ENCODE data around the gene ESR1.
"Not testable (repeated sequence)": the region's sequence is repeated elsewhere in the genome, so short reads cannot be mapped to it uniquely, and the experiment has no call there.

The ESR1 gene

GRCh38 chr6:152100183-152100618 is 292.7 kb downstream of the ESR1 start:
- DNase-seq = peak; percentile 93

GRCh38 chr6:152107973-152108372 is 300.5 kb downstream of the ESR1 start:
- no peak for DNase-seq

- peak; percentile 31 for DNase-seq
Measured at GRCh38 chr6:152110886-152111820, 303.7 kb downstream of the ESR1 start.

DNA sequence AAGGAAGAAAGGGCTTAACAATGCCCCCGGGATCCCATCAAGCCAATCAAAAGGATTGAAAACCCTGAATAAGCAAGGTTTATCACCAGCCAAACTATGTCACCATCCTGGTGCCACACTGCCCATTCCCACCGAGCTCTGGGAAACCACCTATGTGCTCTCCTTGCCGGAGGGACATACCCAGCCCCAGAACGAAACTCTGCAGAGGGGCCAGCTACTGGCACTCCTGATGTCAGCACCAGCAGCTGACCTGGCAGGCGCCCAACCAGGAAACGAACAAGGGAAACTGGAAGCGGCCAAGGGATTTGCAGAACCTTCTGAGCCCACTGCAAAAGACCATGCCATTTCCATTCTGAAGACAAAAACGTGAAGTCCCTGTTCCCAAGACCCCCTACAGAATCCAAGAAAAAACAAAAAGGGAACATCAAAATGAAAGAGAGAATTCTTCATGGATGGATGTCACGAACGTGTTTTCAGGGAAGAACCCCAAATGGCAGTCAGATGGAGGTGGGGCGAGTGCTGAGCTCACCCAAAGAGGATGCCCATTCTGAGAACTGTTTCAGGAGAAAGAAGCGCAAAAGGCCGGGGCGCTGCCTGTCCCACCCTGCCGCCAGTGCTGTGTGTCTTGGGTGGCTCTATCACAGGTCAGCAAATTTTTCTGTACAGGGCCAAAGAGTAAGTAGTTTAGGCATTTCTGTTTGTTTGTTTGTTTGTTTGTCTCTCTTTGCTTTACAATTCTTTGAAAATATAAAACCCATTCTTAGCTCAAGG is 305.2 kb downstream of the ESR1 start:
- DNase-seq = peak; percentile 91

DNA sequence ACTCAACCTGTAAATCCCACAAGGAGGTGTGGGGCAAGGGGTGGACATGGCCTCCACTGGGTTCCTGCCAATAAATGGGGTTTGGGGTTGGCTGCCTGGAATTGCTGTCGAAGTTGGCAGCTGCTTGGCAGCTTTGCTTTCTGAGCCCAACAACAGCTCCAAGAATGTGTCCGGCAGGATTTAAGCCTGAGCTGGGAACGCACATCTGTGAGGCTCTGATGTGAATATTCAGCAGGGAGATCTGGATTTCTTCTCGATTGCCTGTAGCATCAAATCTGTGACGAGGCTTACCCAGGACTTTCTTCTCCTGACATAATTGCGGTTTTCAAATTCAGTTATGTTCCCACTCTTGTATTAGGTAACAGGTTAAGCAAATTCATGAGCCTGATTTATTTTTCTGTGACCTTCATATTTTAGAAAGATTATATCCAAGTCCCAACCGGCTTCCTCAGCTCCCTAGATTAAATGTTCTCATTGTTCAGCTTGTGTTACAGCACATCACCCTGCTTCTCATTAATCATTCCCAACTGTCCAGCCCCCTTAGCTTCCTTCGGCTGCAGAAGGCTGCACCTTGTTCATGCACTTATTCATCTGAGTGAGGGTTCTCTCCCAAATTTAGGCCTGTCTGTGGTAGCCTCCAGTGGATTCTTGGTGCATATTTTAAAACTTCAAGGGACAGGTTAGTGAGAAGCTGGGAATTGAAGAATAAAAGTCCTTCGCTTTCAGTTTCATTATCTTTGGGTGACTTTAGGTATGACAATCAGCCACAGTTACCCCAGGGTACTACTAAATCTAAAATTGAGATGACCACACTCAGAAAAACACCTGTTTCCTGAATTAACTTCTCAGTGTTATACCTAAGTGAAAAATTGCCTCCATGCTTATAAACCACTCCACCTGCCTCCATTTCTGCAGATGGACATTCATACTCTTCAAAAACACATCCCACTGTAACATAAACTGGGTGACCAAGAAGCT is 310.0 kb downstream of the ESR1 start:
- no peak for DNase-seq

- no peak for DNase-seq
Measured at GRCh38 chr6:152118224-152118623, 310.7 kb downstream of the ESR1 start.

- DNase-seq = no peak
Measured at GRCh38 chr6:152118678-152119077, 311.2 kb downstream of the ESR1 start.

DNA sequence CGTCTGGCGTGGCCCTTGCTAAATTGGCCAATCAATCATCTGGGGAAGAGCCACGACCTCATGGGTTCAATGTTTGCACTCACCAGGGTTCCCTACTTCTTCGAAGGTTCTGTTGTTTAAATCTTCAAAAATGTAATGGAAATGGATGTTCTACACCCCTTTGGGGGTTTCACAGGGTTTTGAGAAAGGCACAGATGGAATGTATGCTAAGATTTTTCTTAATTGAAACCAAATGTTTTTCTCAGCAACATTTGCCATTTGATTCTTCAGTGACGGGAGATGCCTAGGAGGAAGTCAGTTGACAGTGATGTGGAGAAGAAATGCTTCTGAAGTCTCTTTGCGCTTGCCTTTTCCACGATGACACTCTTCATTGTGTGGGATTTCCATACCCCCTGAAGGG is 312.3 kb downstream of the ESR1 start:
- no peak for DNase-seq

DNA sequence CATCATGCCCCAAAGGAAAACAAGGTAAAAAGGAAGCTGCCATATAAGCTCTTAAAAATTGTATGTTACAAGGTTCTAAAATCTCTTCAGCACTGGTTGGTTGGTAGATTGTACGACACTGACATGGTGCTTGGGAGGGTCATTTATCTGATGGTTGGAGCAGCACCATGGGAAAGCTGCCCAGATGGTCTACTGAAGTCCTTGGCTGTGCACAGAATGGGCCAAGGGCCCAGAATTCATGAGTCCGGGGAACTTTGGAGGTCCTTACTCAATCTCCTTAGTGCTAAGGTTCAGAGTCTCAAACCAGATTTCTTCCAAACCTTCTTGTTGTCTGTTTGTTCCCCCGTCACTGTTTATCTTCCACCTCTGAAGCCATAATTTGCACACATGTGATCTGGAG is 314.4 kb downstream of the ESR1 start:
- no peak for DNase-seq

GRCh38 chr6:152122434-152122833 is 315.0 kb downstream of the ESR1 start:
- DNase-seq = no peak

GRCh38 chr6:152123076-152123475 is 315.6 kb downstream of the ESR1 start:
- DNase-seq = no peak

DNA sequence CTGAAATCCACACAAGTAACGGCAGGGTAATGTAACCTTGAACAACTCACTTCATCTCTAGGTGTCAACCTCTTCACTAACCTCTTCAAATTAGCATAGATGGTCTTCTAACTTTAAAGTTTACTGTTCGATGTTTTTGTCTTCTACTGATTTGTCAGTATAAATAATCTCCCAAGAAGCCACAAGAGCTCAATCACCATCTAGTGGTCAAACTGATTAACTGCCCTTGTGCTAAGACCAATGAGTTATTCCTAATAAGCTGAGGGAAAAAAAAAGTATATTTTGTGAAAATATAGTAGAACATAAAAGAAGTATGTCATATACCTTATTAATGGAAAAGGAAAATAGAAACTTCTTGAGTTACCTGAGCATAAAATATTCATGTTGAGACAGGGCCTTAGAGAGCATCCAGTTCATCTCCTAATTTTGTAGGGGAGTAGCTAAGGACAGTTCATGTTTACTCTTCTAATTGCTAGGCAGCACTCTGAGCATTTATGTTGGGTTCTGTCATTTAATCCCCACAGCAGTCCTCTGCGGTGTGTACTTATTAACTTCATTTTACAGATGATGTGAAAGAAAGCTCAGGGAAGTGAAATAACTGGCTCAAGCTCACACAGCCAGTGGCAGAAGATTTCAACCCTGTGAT is 317.1 kb downstream of the ESR1 start:
- DNase-seq = peak; percentile 71

DNA sequence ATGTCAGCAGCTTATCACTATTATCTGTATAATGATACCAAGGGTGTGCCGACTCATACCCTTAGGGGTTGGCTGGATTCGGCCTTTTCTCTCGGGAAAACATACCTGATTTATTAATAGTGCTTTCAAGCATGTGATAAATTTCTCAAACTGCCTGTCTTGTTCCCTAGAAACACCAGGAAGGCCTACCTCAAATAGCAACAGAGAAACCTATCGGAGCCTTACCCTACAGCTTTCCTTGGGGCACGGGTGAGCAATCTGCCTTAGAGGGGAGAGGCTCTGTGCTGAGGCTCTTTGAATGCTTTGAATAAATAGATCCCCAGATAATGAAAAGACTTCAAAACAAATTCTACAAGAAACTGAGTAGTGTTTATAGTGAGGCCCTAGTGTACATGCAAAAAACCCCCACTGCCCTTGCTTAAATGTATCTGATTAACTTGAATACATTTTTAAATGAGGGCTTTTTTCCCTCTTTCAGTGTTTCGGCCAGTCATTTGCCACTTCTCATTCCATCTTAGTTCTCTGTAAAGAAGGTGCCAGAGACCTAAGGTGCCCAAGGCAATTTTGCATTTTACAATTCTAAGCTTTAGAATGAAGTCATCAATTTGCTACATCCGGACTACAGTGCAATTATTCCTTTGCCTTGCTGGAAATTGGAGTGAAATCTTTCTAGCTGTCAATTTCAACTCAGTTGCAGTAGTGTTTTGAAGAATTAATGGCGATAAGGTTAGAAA is 320.1 kb downstream of the ESR1 start:
- no peak for DNase-seq

- no peak for DNase-seq
Measured at GRCh38 chr6:152129691-152130151, 322.2 kb downstream of the ESR1 start.

- DNase-seq = no peak
Measured at GRCh38 chr6:152130441-152130840, 323.0 kb downstream of the ESR1 start.

GRCh38 chr6:152135755-152136448 is 328.4 kb downstream of the ESR1 start:
- no peak for DNase-seq

DNA sequence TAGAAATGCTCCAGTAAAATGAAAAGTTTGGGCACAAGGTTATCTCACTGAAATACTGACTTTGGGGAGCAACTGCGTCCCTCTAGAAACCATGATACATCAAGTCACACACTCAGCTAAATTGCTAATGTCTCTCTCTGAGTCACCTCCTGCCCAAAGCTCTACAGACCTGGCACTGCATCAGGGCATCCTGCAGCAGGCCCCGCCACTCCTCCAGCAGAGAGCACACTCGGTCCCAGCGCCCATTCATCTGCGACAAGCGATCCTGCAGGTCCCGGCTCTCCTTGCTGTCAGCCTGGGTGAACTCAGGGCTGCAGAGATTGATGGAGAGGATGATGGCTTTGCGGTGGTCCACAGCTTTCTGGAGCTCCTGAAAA is 329.0 kb downstream of the ESR1 start:
- no peak for DNase-seq

- DNase-seq = not testable (repeated sequence)
Measured at GRCh38 chr6:152138344-152138743, 330.9 kb downstream of the ESR1 start.

DNA sequence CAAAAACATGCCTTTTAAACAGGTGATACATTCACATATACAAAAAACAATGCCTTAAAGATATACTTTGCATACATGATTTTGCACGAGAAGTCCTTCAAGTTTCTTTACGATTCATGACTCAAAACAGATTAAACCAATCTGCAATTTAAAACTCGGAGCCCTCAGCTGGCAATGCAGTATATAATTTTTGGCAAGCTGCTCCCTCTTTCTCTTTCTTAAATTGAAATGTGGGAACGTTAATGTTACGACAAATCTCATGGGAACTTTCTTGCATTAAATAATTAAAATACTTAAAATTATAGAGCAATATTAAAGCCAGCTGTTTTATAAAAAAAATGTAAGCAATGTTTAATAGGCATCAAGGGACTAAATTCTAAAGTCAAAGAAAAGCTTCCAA is 334.6 kb downstream of the ESR1 start:
- no peak for DNase-seq

DNA sequence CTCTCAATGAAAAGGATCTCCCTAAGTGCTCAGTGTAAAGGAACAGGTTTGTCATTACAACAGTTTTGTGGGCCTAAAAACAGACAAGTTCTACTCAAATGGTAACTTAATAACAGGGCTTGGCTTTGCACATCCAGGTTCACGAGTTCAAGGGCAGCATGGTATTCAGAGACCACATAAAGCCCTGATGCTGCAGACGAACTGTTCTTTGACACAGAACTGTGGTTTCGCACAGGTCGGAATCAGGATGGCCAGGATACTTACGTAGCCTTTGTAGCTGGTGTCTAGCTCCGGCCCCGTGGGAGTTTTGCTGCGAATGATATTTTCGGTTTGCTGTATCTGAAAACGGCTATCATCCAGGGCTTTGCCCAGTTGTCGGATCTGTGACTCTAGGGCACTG is 335.9 kb downstream of the ESR1 start:
- DNase-seq = no peak

DNA sequence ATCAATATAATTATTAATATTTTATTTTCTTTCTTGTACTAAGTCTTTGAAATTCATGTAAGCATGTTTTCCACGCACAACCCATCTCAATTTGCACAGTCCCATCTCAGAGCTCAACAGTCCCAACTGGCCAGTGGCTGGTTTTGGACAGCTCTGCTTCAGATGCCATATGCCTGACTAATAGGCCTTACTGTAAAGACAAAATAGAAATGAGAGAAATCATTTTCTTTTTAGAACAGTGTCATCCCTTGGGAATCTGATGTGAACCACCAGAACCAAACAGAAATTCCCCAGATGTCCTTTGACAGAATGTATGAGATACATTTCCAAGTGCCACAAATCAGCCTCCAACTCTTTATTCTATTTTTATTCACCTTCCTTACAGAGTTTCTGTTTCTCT is 338.9 kb downstream of the ESR1 start:
- no peak for DNase-seq

Measured in suppressor macrophage treated with lipopolysaccharide for 4 hours (primary cell).